ENCODE results near the gene VAX1. TPM values are rescaled to one million over a fixed set of nuclear protein-coding genes. Genes with fewer than 3 reads are reported as not detected.

Gene VAX1
- total RNA-seq, 1 experiment from 2014 or later, result not detected

GRCh38 chr10:117112220-117112619 lies 25.9 kb downstream of the VAX1 start:
- H3K4me2 ChIP-seq (ENCODE audit: low read length), result no peak overlapping the region
- ChIA-PET RAD21 (ENCODE audit: low non-redundant PET in 1 of 2, low total read pairs in 2 of 2, uncharacterized antibody in 2 of 2, unreplicated experiment in 2 of 2) (no interaction called here), CTCF (interaction anchor here (0.6 to 2.1 kb wide), 20 partner anchors 9 to 323 kb away, joined by 3 to 22 read pairs (median 5); no protein-coding TSS in a partner anchor), POLR2A (no interaction called here)
- no peaks in the 10 kb centered on the region for H3K79me2 ChIP-seq (ENCODE audit: insufficient read depth, low read length)
- H3K4me3 ChIP-seq (replicated peaks in 1 of 2; ENCODE audit: low read depth in 1 of 2, low read length in 2 of 2), result no peak overlapping the region
- H3K27me3 ChIP-seq (ENCODE audit: insufficient read depth, low read length), result no peaks in the 10 kb centered on the region
- ATAC-seq, result peak; percentile 93
- BruUV-seq (replicated peaks), result no TSS peak
- TF ChIP-seq RAD21 (IDR thresholded peaks at IDR 0.05; ENCODE audit: low read depth) (peak; percentile 56), CTCF (IDR thresholded peaks at IDR 0.05 in 2 of 3, conservative IDR thresholded peaks at IDR 0.05 in 1 of 3; ENCODE audit: borderline replicate concordance in 1 of 3, insufficient read depth in 1 of 3, low read depth in 2 of 3, low read length in 2 of 3) (peak; percentile 50 to 84 (median 80); a peak in 5 of 6 replicates), EZH2phosphoT487 (IDR thresholded peaks at IDR 0.05; ENCODE audit: borderline replicate concordance) (no peak)
- peak overlapping the region; percentile 76 for H2AFZ ChIP-seq (ENCODE audit: low read depth, low read length, poor library complexity, severe bottlenecking)
- no peaks in the 10 kb centered on the region for H3K9me3 ChIP-seq (ENCODE audit: control insufficient read depth in 1 of 2, insufficient read depth in 1 of 2, low read depth in 1 of 2, low read length in 2 of 2)
- intact Hi-C loops (cut with micrococcal nuclease), result loop anchor here (5.0 kb wide), 1 partner anchor 55 kb away; no protein-coding TSS in a partner anchor
- no peak overlapping the region for H3K9ac ChIP-seq (ENCODE audit: low read length)
- H4K20me1 ChIP-seq (ENCODE audit: insufficient read depth), result no peaks in the 10 kb centered on the region
- H3K36me3 ChIP-seq (ENCODE audit: control insufficient read depth in 1 of 2, insufficient read depth in 2 of 2, low read length in 2 of 2), result no peaks in the 10 kb centered on the region
- no peak overlapping the region for H3K27ac ChIP-seq (ENCODE audit: low read depth, low read length)
- H3K9me2 ChIP-seq (ENCODE audit: insufficient read depth), result no peaks in the 10 kb centered on the region
- no peaks in the 10 kb centered on the region for H3K4me1 ChIP-seq (ENCODE audit: control insufficient read depth in 1 of 2, insufficient read depth in 2 of 2, low read length in 2 of 2)
- peak; percentile 15 for DNase-seq (ENCODE audit: low read depth, low spot score)

- CTCF ChIA-PET, result interaction anchor here (0.6 kb wide), 1 partner anchor 101 kb away, joined by 4 read pairs; no protein-coding TSS in a partner anchor
Measured at GRCh38 chr10:117107238-117107637, 30.8 kb downstream of the VAX1 start.

More at GRCh38 chr10:117107238-117107637, 30.8 kb downstream of the VAX1 start:
- BruUV-seq (replicated peaks), result no TSS peak
- intact Hi-C loops (cut with micrococcal nuclease), result no loop called here
- Histone ChIP-seq H3K9me2 (ENCODE audit: insufficient read depth) (no peaks in the 10 kb centered on the region), H2AFZ (ENCODE audit: low read depth, low read length, poor library complexity, severe bottlenecking) (no peak overlapping the region), H3K27ac (ENCODE audit: low read depth, low read length) (no peak overlapping the region), H3K9ac (ENCODE audit: low read length) (no peak overlapping the region), H3K27me3 (ENCODE audit: insufficient read depth, low read length) (no peaks in the 10 kb centered on the region), H3K79me2 (ENCODE audit: insufficient read depth, low read length) (no peaks in the 10 kb centered on the region), H3K36me3 (ENCODE audit: control insufficient read depth in 1 of 2, insufficient read depth in 2 of 2, low read length in 2 of 2) (no peaks in the 10 kb centered on the region), H3K4me2 (ENCODE audit: low read length) (no peak overlapping the region), H4K20me1 (ENCODE audit: insufficient read depth) (no peaks in the 10 kb centered on the region), H3K4me3 (replicated peaks in 1 of 2; ENCODE audit: low read depth in 1 of 2, low read length in 2 of 2) (no peak overlapping the region), H3K9me3 (ENCODE audit: control insufficient read depth in 1 of 2, insufficient read depth in 1 of 2, low read depth in 1 of 2, low read length in 2 of 2) (no peaks in the 10 kb centered on the region), H3K4me1 (ENCODE audit: control insufficient read depth in 1 of 2, insufficient read depth in 2 of 2, low read length in 2 of 2) (no peaks in the 10 kb centered on the region)
- TF ChIP-seq FOSL1 (IDR thresholded peaks at IDR 0.05; ENCODE audit: low read depth), result no peak
- TF ChIP-seq MAX (IDR thresholded peaks at IDR 0.05), result no peak
- TF ChIP-seq POLR2AphosphoS5 (IDR thresholded peaks at IDR 0.05; ENCODE audit: low read depth, low read length), result no peak
- TF ChIP-seq YY1 (IDR thresholded peaks at IDR 0.05; ENCODE audit: extremely low read depth, insufficient replicate concordance, low read depth, low read length), result no peak
- TF ChIP-seq POLR2A (IDR thresholded peaks at IDR 0.05; ENCODE audit: borderline replicate concordance, extremely low read depth, insufficient read depth, insufficient read length), result no peak
- TF ChIP-seq EGR1 (IDR thresholded peaks at IDR 0.05; ENCODE audit: low read depth), result no peak
- no peak for DNase-seq (ENCODE audit: low read depth, low spot score)
- no peak for ATAC-seq
- RAD21 ChIA-PET (ENCODE audit: low non-redundant PET in 1 of 2, low total read pairs in 2 of 2, uncharacterized antibody in 2 of 2, unreplicated experiment in 2 of 2), result no interaction called here
- POLR2A ChIA-PET, result no interaction called here

All from HCT116 (cell line).